EH (cell line): ENCODE results near the gene SH3BP1.
"Not testable (repeated sequence)": the region's sequence is repeated elsewhere in the genome, so short reads cannot be mapped to it uniquely, and the experiment has no call there.

Source experiments
- DNase-seq: peaks from one replicate; pipeline ENCODE4 v3.0.0-alpha.2; 2015; ENCODE audit warnings: low read depth

SH3BP1 gene

GRCh38 chr22:37679670-37680069 is 40.2 kb downstream of the SH3BP1 start:
- DNase-seq, result no peak

- DNase-seq, result peak; percentile 36
These were observed 40.9 kb downstream of the SH3BP1 start for GRCh38 chr22:37680191-37680851.

- DNase-seq, result peak; percentile 66
These were observed 41.5 kb downstream of the SH3BP1 start for GRCh38 chr22:37681001-37681424.

- peak; percentile 84 for DNase-seq
These were observed 42.1 kb downstream of the SH3BP1 start for GRCh38 chr22:37681556-37682049.

GRCh38 chr22:37684803-37685615 is 45.5 kb downstream of the SH3BP1 start:
- DNase-seq, result peak; percentile 29

- peak; percentile 88 for DNase-seq
These were observed 46.8 kb downstream of the SH3BP1 start, which contains the start of gene NOL12 for GRCh38 chr22:37686002-37686982. TSS of gene NOL12 (plus strand) at chr22:37686343. CDS start at chr22:37686393, 50 bp downstream.

- DNase-seq, result no peak
These were observed 50.9 kb downstream of the SH3BP1 start for GRCh38 chr22:37690407-37690806.

GRCh38 chr22:37690901-37691504 is 51.5 kb downstream of the SH3BP1 start:
- no peak for DNase-seq

GRCh38 chr22:37692627-37693285 is 53.3 kb downstream of the SH3BP1 start:
- DNase-seq, result no peak

GRCh38 chr22:37694131-37694530 is 54.7 kb downstream of the SH3BP1 start:
- DNase-seq, result not testable (repeated sequence)

GRCh38 chr22:37696260-37696656 is 56.8 kb downstream of the SH3BP1 start:
- not testable (repeated sequence) for DNase-seq

- DNase-seq, result peak; percentile 97
These were observed 57.4 kb downstream of the SH3BP1 start, which contains the start of gene TRIOBP for GRCh38 chr22:37696657-37697537. TSS of gene TRIOBP (plus strand) at chr22:37697048. CDS start at chr22:37701366, 4,318 bp downstream.

- DNase-seq, result no peak
These were observed 58.0 kb downstream of the SH3BP1 start for GRCh38 chr22:37697538-37697835.

GRCh38 chr22:37701141-37701786 is 61.8 kb downstream of the SH3BP1 start:
- DNase-seq, result no peak

GRCh38 chr22:37703906-37704305 is 64.4 kb downstream of the SH3BP1 start:
- no peak for DNase-seq

GRCh38 chr22:37704645-37705044 is 65.2 kb downstream of the SH3BP1 start:
- DNase-seq, result no peak

- no peak for DNase-seq
These were observed 65.7 kb downstream of the SH3BP1 start for GRCh38 chr22:37705205-37705604.
